ENCODE results near the gene HFM1.

The HFM1 gene

DNA sequence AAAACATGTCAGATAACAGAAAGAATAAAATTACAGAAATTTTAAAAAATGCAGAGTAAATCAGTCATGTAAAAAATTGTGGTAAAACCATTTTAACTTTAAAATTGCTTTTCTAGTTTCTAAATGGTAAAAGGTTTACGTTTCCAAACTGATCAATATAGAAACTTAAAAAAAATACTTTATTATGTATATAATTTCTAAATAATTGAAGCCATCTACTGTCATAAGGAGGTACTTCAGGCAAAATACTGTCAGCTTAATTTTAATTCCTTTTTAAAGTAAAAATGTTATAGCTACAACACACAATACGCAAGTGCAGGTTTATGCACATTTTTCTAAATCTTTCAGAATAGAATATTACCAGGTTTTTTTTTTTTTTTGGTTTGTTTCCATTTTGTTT is 159.9 kb downstream of the HFM1 start:
- H3K4me3 ChIP-seq (ENCODE audit: low read depth, low read length) = no peak overlapping the region
- TF ChIP-seq, protein P1, sequence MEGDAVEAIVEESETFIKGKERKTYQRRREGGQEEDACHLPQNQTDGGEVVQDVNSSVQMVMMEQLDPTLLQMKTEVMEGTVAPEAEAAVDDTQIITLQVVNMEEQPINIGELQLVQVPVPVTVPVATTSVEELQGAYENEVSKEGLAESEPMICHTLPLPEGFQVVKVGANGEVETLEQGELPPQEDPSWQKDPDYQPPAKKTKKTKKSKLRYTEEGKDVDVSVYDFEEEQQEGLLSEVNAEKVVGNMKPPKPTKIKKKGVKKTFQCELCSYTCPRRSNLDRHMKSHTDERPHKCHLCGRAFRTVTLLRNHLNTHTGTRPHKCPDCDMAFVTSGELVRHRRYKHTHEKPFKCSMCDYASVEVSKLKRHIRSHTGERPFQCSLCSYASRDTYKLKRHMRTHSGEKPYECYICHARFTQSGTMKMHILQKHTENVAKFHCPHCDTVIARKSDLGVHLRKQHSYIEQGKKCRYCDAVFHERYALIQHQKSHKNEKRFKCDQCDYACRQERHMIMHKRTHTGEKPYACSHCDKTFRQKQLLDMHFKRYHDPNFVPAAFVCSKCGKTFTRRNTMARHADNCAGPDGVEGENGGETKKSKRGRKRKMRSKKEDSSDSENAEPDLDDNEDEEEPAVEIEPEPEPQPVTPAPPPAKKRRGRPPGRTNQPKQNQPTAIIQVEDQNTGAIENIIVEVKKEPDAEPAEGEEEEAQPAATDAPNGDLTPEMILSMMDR (IDR thresholded peaks at IDR 0.05; ENCODE audit: control insufficient read depth, extremely low read depth, insufficient read depth) = peak; percentile 13; the same call in 1 of the 2 replicates
- no peak for DNase-seq (ENCODE audit: low read depth)

DNA sequence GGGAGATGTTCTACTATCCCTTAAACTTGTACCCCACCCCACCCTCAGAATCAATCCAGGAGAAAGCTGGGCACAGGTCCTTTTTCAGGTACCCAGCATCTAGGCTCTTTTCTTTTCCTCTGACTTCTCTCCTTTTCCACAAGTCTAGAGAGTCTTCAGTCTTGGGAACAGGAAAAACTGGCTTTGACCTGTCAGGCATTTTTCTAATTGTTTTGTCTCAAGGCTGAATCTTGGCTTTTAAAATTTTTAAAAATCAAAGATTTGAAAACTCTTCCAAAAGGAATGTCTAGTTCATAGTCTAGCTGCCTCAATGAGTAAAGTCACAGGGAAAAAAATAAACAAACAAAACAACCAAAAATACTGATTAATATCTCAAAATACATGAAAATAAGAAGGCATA is 161.5 kb downstream of the HFM1 start:
- no peak for DNase-seq (ENCODE audit: low read depth)

DNA sequence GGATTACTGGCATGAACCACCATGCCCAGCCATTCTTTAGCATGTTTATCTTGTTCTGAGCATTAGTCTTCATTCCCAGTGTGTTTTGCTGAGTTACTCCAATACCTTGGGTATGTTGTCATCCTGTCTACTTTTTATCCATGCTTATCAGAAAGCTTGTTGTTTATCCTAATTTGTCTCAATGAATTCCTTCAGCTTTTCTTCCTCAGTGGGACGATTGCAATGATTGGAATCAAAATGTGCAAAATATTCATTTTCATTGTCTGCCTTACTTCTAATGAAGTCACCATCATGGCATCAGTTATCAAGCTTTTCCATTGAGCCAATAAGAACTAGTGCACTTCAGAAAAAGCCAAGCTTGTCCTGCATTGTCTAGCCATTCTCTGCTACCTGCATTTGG is 170.5 kb downstream of the HFM1 start:
- no peak overlapping the region for H3K4me3 ChIP-seq (ENCODE audit: low read depth, low read length)
- DNase-seq (ENCODE audit: low read depth) = no peak
- TF ChIP-seq, protein P1 (IDR thresholded peaks at IDR 0.05; ENCODE audit: control insufficient read depth, extremely low read depth, insufficient read depth) = no peak

More for the DNA sequence above, 161.5 kb downstream of the HFM1 start:
- no peak overlapping the region for H3K4me3 ChIP-seq (ENCODE audit: low read depth, low read length)
- TF ChIP-seq, protein P1 (IDR thresholded peaks at IDR 0.05; ENCODE audit: control insufficient read depth, extremely low read depth, insufficient read depth) = no peak

DNA sequence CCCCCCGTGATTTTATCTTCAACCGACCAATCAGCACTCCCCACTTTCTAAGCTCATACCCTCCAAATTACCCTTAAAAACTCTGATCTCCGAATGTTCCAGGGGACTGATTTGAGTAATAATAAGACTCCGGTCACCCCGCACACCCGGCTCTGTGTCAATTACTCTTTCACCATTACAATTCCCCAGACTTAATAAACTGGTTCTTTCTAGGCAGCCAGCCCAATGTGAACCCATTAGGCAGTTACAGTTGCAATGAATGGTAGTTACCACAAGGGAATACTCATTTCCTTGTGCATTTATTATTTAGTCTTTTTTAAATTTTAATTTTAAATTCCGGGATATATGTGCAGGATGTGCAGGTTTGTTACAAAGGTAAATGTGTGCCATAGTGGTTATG is 177.9 kb downstream of the HFM1 start:
- TF ChIP-seq, protein P1 (IDR thresholded peaks at IDR 0.05; ENCODE audit: control insufficient read depth, extremely low read depth, insufficient read depth) = no peak
- DNase-seq (ENCODE audit: low read depth) = peak; percentile 50
- no peak overlapping the region for H3K4me3 ChIP-seq (ENCODE audit: low read depth, low read length)

DNA sequence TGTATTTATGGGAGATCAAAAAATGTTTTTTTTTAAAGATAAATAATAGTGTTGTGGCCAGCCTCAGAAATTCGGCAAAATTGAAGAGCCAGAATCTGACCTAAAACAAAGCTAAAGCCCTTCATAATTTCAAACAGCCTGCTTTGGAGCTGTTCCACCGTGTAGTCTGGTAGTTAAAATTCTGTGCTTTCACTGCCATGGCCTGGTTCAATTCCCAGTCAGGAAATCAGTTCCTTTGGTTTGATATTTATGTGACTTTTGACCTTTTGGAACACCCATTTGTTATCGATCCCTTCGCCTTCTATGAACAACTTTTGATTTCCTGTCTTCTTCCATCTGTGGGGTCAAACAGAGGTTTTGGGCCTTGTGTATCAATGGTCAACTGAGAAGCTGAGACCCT is 179.8 kb downstream of the HFM1 start:
- DNase-seq (ENCODE audit: low read depth) = no peak
- H3K4me3 ChIP-seq (ENCODE audit: low read depth, low read length) = no peak overlapping the region
- TF ChIP-seq, protein P1 (IDR thresholded peaks at IDR 0.05; ENCODE audit: control insufficient read depth, extremely low read depth, insufficient read depth) = no peak

DNA sequence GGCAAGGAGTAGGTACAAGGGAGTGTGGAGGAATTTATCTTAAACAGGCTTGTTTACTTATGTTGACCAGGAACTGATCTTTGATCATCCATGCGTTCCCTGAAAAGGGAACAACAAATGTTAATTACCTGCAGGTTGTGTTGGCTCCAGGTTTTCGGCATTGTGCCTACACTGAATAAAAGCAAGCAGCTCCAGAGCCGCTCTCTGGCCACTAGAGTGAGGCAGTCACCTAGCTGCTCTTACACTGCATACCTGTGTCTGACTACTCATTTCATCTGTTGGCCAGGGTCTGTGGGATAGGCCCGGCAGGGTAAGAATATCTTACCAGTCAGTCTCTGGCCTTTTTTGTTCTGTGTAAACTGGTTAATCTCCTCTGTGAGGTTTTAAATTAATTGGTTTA is 183.6 kb downstream of the HFM1 start:
- DNase-seq (ENCODE audit: low read depth) = no peak
- H3K4me3 ChIP-seq (ENCODE audit: low read depth, low read length) = no peak overlapping the region
- TF ChIP-seq, protein P1 (IDR thresholded peaks at IDR 0.05; ENCODE audit: control insufficient read depth, extremely low read depth, insufficient read depth) = no peak

DNA sequence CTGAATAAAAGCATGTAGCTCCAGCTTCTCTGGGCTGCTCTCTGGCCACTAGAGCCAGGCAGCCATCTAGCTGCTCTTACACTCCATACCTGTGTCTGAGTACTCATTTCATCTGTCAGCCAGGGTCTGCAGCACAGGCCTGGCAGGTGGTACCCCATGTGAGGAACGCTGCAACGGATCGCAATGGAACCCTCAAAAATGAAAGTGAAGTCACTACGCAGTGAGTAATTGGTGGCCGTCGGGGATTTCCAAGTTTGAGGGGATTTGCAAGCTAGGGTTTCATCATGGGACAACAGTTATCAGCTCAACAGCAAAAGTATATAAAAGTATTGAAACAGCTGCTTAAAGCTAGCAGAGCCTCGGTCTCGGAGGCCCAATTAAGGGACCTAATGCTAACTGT is 186.7 kb downstream of the HFM1 start:
- no peak overlapping the region for H3K4me3 ChIP-seq (ENCODE audit: low read depth, low read length)
- TF ChIP-seq, protein P1 (IDR thresholded peaks at IDR 0.05; ENCODE audit: control insufficient read depth, extremely low read depth, insufficient read depth) = no peak
- no peak for DNase-seq (ENCODE audit: low read depth)

All from LNCaP clone FGC (cell line).